SK-N-SH (cell line): Measurements from ENCODE around the gene USO1. TPM values are rescaled to one million over a fixed set of nuclear protein-coding genes. Genes with fewer than 3 reads are reported as not detected.

Experiments used
- CTCF ChIA-PET: fragments of 300-600, 350-600 bp; formaldehyde crosslinking; extraction: SDS; loops from one replicate; lab custom pipeline; 2021; lab: Yijun Ruan, JAX
- POLR2A ChIA-PET: fragments of 350-600 bp; sonication (Branson Sonifier 250); formaldehyde crosslinking; extraction: SDS; loops from one replicate; lab custom pipeline; 2020; ENCODE audit warnings: antibody characterized with exemption, inconsistent platforms; lab: Yijun Ruan, JAX
- DNase-seq: peaks from one replicate; pipeline ENCODE4 v3.0.0; 2012
- H2AFZ ChIP-seq: fragments of 200-600 bp; sonication (generic); 2 replicates; pipeline ENCODE4 v1.8.1; 2016; ENCODE audit warnings: antibody characterized with exemption, mild to moderate bottlenecking, low read depth
- H3F3A ChIP-seq: fragments of 200-600 bp; sonication (generic); replicated peaks from 2 replicates; pipeline ENCODE3; 2016; ENCODE audit warnings: antibody characterized with exemption, mild to moderate bottlenecking; ENCODE audit not compliant: insufficient read depth
- H3K27ac ChIP-seq, 2 experiments: fragments of 200-500 bp in 1 of 2; fragments of 200-600 bp in 1 of 2; sonication (Bioruptor generic) in 1 of 2; sonication (generic), shearing (Covaris generic) in 1 of 2; 2 replicates each; pipeline versions ENCODE4 v1.5.1 to v1.6.1; 2014 to 2016; ENCODE audit warnings: low read depth in 2 of 2, inconsistent platforms in 1 of 2, low read length in 1 of 2, mild to moderate bottlenecking in 1 of 2, mixed read lengths in 1 of 2
- H3K27me3 ChIP-seq: fragments of 200-600 bp; sonication (generic), shearing (Covaris generic); 2 replicates; pipeline ENCODE4 v1.6.1; 2016; ENCODE audit warnings: mixed run types; ENCODE audit not compliant: insufficient read depth
- H3K36me3 ChIP-seq, 2 experiments: fragments of 200-500 bp in 1 of 2; fragments of 200-600 bp in 1 of 2; sonication (Bioruptor generic) in 1 of 2; sonication (generic) in 1 of 2; replicated peaks in 1 of 2; 2 replicates each; pipeline versions ENCODE3 to v1.5.1; 2014 to 2016; ENCODE audit warnings: low read length in 1 of 2, mild to moderate bottlenecking in 1 of 2; ENCODE audit not compliant: insufficient read depth in 2 of 2, control insufficient read depth in 1 of 2
- H3K4me1 ChIP-seq, 2 experiments: fragments of 200-500 bp in 1 of 2; fragments of 200-600 bp in 1 of 2; sonication (Bioruptor generic) in 1 of 2; sonication (generic), shearing (Covaris generic) in 1 of 2; 2 replicates each; pipeline versions ENCODE4 v1.5.1 to v1.6.1; 2014 to 2016; ENCODE audit warnings: low read depth in 1 of 2, low read length in 1 of 2, mixed run types in 1 of 2; ENCODE audit not compliant: insufficient read depth in 2 of 2, control insufficient read depth in 1 of 2
- H3K4me2 ChIP-seq: fragments of 200-600 bp; sonication (generic), shearing (Covaris generic); 2 replicates; pipeline ENCODE4 v1.6.1; 2017; ENCODE audit warnings: mixed run types
- H3K4me3 ChIP-seq, 2 experiments: fragments of 200-500 bp in 1 of 2; fragments of 200-600 bp in 1 of 2; sonication (Bioruptor generic) in 1 of 2; sonication (generic), shearing (Covaris generic) in 1 of 2; 2 replicates each; pipeline versions ENCODE4 v1.5.1 to v1.8.1; 2014 to 2016; ENCODE audit warnings: low read depth in 2 of 2, inconsistent platforms in 1 of 2, low read length in 1 of 2, mild to moderate bottlenecking in 1 of 2, mixed read lengths in 1 of 2, moderate library complexity in 1 of 2
- H3K79me2 ChIP-seq: fragments of 200-600 bp; sonication (generic); 2 replicates; pipeline ENCODE4 v1.8.1; 2017; ENCODE audit warnings: mild to moderate bottlenecking; ENCODE audit not compliant: insufficient read depth
- H3K9ac ChIP-seq: fragments of 200-600 bp; sonication (generic); 2 replicates; pipeline ENCODE4 v1.6.1; 2017; ENCODE audit warnings: mixed run types
- H3K9me2 ChIP-seq: fragments of 200-600 bp; sonication (generic); 2 replicates; pipeline ENCODE4 v1.6.1; 2017; ENCODE audit warnings: mixed run types
- H3K9me3 ChIP-seq: fragments of 200-600 bp; sonication (generic); 2 replicates; pipeline ENCODE4 v1.6.1; 2017; ENCODE audit warnings: mixed run types, mild to moderate bottlenecking, moderate library complexity
- H4K20me1 ChIP-seq: fragments of 200-600 bp; sonication (generic); 2 replicates; pipeline ENCODE4 v1.6.1; 2017; ENCODE audit warnings: mild to moderate bottlenecking, mixed run types; ENCODE audit not compliant: insufficient read depth
- CHD2 ChIP-seq: fragments of 150-350 bp; IDR thresholded peaks from 2 replicates; pipeline ENCODE4 v1.6.1; 2018; ENCODE audit warnings: low read length; ENCODE audit not compliant: partially characterized antibody
- CTCF ChIP-seq: fragments of 200-600 bp; sonication (generic); IDR thresholded peaks from 2 replicates; pipeline ENCODE4 v1.6.1; 2017; ENCODE audit warnings: antibody characterized with exemption, mild to moderate bottlenecking, moderate library complexity
- ELF1 ChIP-seq: IDR thresholded peaks from 2 replicates; pipeline ENCODE4 v1.4.0; 2012
- FOSL2 ChIP-seq: IDR thresholded peaks from 2 replicates; pipeline ENCODE4 v1.4.0; 2012; ENCODE audit warnings: low read depth, mild to moderate bottlenecking, moderate library complexity, borderline replicate concordance
- FOXJ3 ChIP-seq: sonication (generic); formaldehyde crosslinking; IDR thresholded peaks from 2 replicates; pipeline ENCODE4 v1.5.1; 2020; ENCODE audit warnings: mild to moderate bottlenecking, missing genetic modification reagents
- FOXM1 ChIP-seq: IDR thresholded peaks from 2 replicates; pipeline ENCODE4 v1.4.0; 2012; ENCODE audit warnings: low read depth, mild to moderate bottlenecking
- GABPA ChIP-seq: IDR thresholded peaks from 2 replicates; pipeline ENCODE4 v1.4.0; 2012; ENCODE audit warnings: low read depth, mild to moderate bottlenecking
- GATA2 ChIP-seq: sonication (generic); formaldehyde crosslinking; IDR thresholded peaks from 2 replicates; pipeline ENCODE4 v1.5.0; 2020; ENCODE audit warnings: mild to moderate bottlenecking, missing genetic modification reagents
- MXI1 ChIP-seq: IDR thresholded peaks from 2 replicates; pipeline ENCODE4 v1.6.1; 2012; ENCODE audit warnings: mild to moderate bottlenecking, low read depth, low read length, improper control_type of control experiment
- NFIC ChIP-seq: IDR thresholded peaks from 2 replicates; pipeline ENCODE4 v1.4.0; 2012; ENCODE audit warnings: borderline replicate concordance
- NRF1 ChIP-seq: IDR thresholded peaks from 2 replicates; pipeline ENCODE4 v1.6.1; 2012; ENCODE audit warnings: low read depth, mild to moderate bottlenecking, low read length
- PBX3 ChIP-seq: IDR thresholded peaks from 2 replicates; pipeline ENCODE4; 2012
- RFX5 ChIP-seq: IDR thresholded peaks from 2 replicates; pipeline ENCODE4 v1.6.1; 2012; ENCODE audit warnings: mild to moderate bottlenecking, improper control_type of control experiment, low read length
- SIN3A ChIP-seq: IDR thresholded peaks from 2 replicates; pipeline ENCODE4 v1.6.1; 2012; ENCODE audit warnings: low read depth, mild to moderate bottlenecking, low read length, moderate library complexity, borderline replicate concordance
- SMC3 ChIP-seq: IDR thresholded peaks from 2 replicates; pipeline ENCODE4 v1.6.1; 2012; ENCODE audit warnings: low read depth, low read length, improper control_type of control experiment
- TEAD4 ChIP-seq: IDR thresholded peaks from 2 replicates; pipeline ENCODE4 v1.4.0; 2012; ENCODE audit warnings: mild to moderate bottlenecking, borderline replicate concordance; ENCODE audit not compliant: insufficient read depth
- WGBS: methylation state at CpG from one replicate; pipeline ENCODE4 v1.1.6; 2017; ENCODE audit warnings: low lambda C conversion rate; 5-methylcytosine and 5-hydroxymethylcytosine counted together
- polyA plus RNA-seq, 3 experiments: library from polyadenylated mRNA; depleted of rRNA; stranded (reverse); fragments of >200 nt; gene quantifications; 2 replicates each; pipeline ENCODE4 v1.2.3, GENCODE V29; 2012
- TF ChIP-seq, protein P1 (sequence below): IDR thresholded peaks from 2 replicates; pipeline ENCODE4 v1.4.0; 2012; ENCODE audit warnings: low read depth, borderline replicate concordance
- TF ChIP-seq, protein P2 (sequence below): fragments of 150-350 bp; IDR thresholded peaks from 2 replicates; pipeline ENCODE4 v1.6.1; 2016; ENCODE audit warnings: mild to moderate bottlenecking, low read depth, low read length

USO1 gene
- polyA plus RNA-seq, 1 of the 3 experiments (the other 2 are of a cell fraction), result 25.6 TPM

DNA sequence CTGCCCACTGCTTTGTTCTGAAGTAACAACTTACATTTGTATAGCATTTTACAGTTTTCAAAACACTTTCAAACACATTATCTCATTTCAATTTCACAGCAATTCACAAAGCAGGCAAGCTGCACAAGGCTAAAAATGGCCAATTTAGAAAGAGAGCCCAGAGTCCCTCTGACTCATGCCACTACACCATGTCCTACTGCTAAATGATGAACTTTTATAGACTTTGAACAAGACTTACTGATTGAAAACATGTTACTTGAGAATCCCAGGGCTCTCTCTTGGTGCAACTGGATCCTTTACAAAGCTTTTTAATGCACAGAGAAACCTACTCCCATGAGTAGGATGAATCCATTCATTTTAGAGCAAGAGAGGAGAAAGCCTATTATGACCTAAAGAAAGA lies 45.4 kb upstream of the USO1 start:
- Histone ChIP-seq H3K4me1 (peaks cover 0 to 3% of the 10 kb centered on the region in 2 experiments; a peak in 2 of 4 replicates), H3F3A (peaks cover 10% of the 10 kb centered on the region), H3K9ac (no peak overlapping the region), H4K20me1 (no peaks in the 10 kb centered on the region), H3K36me3 (no peaks in the 10 kb centered on the region), H3K9me2 (no peaks in the 10 kb centered on the region), H3K4me2 (no peak overlapping the region), H3K27ac (no peak overlapping the region), H3K79me2 (no peaks in the 10 kb centered on the region), H3K27me3 (no peaks in the 10 kb centered on the region), H2AFZ (no peak overlapping the region), H3K9me3 (no peaks in the 10 kb centered on the region), H3K4me3 (no peak overlapping the region)
- DNase-seq, result no peak
- ChIA-PET POLR2A (no interaction called here), CTCF (interaction anchor here (0.7 kb wide), 1 partner anchor 42 kb away, joined by 4 read pairs; no protein-coding TSS in a partner anchor)
- TF ChIP-seq NFIC (no peak), GATA2 (CRISPR knock-in tag) (no peak), TEAD4 (no peak), FOXJ3 (no peak), RFX5 (no peak), CHD2 (no peak), NRF1 (no peak), SMC3 (no peak), MXI1 (no peak), ELF1 (no peak), FOSL2 (no peak), SIN3A (no peak), PBX3 (no peak)

DNA sequence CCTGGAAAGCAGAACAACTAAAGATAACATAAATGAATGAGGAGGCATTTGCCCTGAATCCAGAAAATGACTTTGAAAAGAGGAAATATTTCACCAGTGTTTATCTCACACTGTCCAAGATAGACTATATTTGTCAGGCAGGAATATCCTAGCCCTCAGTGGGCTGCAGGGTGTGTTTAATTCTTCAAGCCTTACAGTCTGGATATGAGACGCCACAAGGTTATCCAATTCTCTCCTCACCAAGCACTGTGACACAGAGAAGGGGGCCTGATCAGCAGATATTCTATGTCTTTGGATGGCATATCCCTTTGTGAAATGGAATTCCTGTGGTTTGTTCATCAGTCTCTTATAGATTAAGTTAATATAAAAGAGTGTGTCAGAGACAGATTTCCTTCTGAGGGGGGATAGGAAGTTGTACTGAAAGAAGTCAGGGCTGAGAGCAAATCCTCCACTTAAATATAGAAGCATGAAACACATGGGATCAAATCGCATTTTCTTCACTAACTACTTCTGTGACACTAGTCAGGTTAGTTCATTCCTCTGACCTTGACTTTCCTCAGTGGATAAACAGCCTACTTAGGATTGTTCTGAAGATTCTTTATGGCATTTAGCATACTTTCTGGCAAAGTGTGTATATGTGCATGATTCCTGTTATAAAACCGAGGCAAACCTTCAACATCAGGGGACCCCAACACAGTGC lies 44.4 kb upstream of the USO1 start:
- no peak overlapping the region for H3K4me3 ChIP-seq
- H3K9ac ChIP-seq, result no peak overlapping the region
- ChIA-PET CTCF (no interaction called here), POLR2A (no interaction called here)
- no peaks in the 10 kb centered on the region for H3K27me3 ChIP-seq
- H3F3A ChIP-seq, result peaks cover 6% of the 10 kb centered on the region
- H3K9me2 ChIP-seq, result no peaks in the 10 kb centered on the region
- no peaks in the 10 kb centered on the region for H3K36me3 ChIP-seq
- H3K79me2 ChIP-seq, result no peaks in the 10 kb centered on the region
- no peaks in the 10 kb centered on the region for H3K9me3 ChIP-seq
- no peak overlapping the region for H2AFZ ChIP-seq
- H3K4me1 ChIP-seq, result no peaks in the 10 kb centered on the region
- DNase-seq, result no peak
- WGBS, result 80% methylated on average over 3 of the region's 3 CpGs
- no peak for TF ChIP-seq GATA2 (CRISPR knock-in tag)
- TF ChIP-seq PBX3, result no peak
- no peak for TF ChIP-seq SMC3
- TF ChIP-seq, protein P1, sequence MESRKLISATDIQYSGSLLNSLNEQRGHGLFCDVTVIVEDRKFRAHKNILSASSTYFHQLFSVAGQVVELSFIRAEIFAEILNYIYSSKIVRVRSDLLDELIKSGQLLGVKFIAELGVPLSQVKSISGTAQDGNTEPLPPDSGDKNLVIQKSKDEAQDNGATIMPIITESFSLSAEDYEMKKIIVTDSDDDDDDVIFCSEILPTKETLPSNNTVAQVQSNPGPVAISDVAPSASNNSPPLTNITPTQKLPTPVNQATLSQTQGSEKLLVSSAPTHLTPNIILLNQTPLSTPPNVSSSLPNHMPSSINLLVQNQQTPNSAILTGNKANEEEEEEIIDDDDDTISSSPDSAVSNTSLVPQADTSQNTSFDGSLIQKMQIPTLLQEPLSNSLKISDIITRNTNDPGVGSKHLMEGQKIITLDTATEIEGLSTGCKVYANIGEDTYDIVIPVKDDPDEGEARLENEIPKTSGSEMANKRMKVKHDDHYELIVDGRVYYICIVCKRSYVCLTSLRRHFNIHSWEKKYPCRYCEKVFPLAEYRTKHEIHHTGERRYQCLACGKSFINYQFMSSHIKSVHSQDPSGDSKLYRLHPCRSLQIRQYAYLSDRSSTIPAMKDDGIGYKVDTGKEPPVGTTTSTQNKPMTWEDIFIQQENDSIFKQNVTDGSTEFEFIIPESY, result no peak
- TF ChIP-seq, protein P2, sequence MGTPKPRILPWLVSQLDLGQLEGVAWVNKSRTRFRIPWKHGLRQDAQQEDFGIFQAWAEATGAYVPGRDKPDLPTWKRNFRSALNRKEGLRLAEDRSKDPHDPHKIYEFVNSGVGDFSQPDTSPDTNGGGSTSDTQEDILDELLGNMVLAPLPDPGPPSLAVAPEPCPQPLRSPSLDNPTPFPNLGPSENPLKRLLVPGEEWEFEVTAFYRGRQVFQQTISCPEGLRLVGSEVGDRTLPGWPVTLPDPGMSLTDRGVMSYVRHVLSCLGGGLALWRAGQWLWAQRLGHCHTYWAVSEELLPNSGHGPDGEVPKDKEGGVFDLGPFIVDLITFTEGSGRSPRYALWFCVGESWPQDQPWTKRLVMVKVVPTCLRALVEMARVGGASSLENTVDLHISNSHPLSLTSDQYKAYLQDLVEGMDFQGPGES, result no peak
- TF ChIP-seq NRF1, result no peak
- TF ChIP-seq TEAD4, result no peak
- TF ChIP-seq FOXJ3, result no peak
- TF ChIP-seq SIN3A, result no peak
- TF ChIP-seq CHD2, result no peak
- TF ChIP-seq CTCF, result no peak
- TF ChIP-seq GABPA, result no peak
- no peak for TF ChIP-seq FOXM1
- no peak overlapping the region for H3K4me2 ChIP-seq
- H3K27ac ChIP-seq, result no peak overlapping the region
- no peaks in the 10 kb centered on the region for H4K20me1 ChIP-seq
